ENCODE data around the gene NR3C2.

DNA sequence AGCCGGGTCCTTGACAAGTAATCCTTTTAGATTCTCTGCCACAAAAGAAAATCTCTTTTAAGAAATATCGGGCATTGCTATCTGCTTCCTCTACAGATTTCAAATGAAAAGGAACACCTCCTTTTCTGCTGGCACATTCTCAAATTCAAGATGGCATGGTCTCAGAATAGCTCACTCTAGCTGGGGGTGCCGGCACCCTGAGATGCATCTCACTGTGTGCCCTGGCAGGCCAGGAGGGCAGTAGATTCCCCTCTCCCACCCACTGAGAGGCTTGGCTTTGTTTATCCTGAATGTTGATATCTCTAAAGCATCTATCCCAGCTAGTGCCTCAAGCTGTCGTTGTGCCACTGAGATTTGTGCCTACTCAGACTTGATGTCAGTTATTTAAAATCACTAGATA lies 390.8 kb downstream of the NR3C2 start:
- no peak for TF ChIP-seq POLR2AphosphoS5 (IDR thresholded peaks at IDR 0.05; ENCODE audit: borderline replicate concordance, low read depth, low read length)
- no peak for TF ChIP-seq FOXP2 (optimal IDR thresholded peaks at IDR 0.05; ENCODE audit: control extremely low read depth, extremely low read length, insufficient read depth)
